CD4-positive, alpha-beta T cell treated with Interleukin-15 for 1 hour (primary cell): ENCODE results near the gene ENPP1.
"Not testable (repeated sequence)": the region's sequence is repeated elsewhere in the genome, so short reads cannot be mapped to it uniquely, and the experiment has no call there.

ENCODE experiments used
- DNase-seq: peaks from one replicate; pipeline ENCODE4 v3.0.0-alpha.2; 2020

The ENPP1 gene

DNA sequence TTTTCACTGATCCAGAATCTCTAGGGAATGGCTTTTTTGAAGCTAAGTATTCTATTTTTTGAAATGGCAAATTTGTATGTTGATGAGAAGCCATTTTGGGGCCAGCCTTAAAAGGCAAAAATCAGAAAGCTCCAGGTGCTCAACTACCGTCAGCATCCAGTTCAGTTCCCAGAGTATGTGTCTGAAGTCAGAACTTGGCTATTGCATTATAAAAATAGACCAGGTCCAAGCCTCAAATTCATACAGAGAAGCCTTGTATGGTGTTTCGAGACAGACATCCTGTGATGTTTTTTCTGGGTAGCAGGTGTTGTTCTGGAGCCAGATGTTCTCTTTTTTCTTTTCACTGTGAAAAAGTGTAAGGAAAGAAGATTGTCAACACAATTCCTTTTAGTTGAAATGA lies 75.2 kb downstream of the ENPP1 start:
- no peak for DNase-seq

GRCh38 chr6:131885237-131885636 lies 77.4 kb downstream of the ENPP1 start:
- DNase-seq: no peak

DNA sequence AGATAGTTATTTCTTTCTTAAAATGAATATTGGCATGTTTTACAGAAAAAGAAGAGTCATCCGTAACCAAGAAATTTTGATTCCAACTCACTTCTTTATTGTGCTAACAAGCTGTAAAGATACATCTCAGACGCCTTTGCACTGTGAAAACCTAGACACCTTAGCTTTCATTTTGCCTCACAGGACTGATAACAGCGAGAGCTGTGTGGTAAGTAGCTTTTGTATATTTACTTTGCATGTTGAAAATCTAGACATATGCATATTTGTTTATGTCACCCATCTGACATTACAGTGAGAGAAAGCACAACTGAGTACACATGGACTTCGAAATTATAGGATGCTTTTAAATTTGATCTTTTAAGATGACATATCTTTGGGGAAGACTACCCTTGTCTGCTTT lies 78.7 kb downstream of the ENPP1 start:
- DNase-seq: no peak

DNA sequence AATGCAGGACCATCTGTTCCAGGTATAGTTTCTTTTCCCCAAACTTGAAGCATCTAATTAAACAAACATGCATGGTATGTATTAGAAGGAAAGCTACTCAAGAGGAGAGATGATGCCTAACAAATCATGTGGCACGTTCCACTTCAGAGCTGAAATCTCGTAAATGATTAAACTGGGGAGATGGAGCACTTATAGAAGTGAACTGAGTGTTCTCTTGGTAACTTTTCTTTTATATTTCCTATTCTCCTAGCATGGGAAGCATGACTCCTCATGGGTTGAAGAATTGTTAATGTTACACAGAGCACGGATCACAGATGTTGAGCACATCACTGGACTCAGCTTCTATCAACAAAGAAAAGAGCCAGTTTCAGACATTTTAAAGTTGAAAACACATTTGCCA lies 82.3 kb downstream of the ENPP1 start:
- no peak for DNase-seq

GRCh38 chr6:131893198-131893597 lies 85.4 kb downstream of the ENPP1 start:
- DNase-seq: no peak

- DNase-seq: no peak
These were observed 86.9 kb downstream of the ENPP1 start for GRCh38 chr6:131894493-131895424.

DNA sequence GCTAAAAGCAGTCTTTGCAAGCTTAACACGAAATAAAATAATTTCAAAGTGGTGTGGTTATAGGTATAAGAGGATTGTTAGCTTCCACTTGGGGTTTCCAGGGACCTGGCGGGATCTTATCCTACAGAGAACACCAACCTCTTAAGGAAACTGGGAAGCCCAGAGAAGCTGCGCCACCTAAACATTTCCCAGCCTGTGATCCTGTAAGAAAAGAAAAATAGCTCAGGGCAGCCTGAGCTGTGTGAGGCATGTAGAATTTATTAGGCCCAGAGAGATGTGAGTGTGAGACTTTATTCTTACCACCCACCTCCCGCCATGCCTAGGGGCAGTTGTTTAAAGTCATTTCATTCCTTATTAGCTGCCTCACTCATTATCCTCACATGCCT lies 89.2 kb downstream of the ENPP1 start:
- no peak for DNase-seq

DNA sequence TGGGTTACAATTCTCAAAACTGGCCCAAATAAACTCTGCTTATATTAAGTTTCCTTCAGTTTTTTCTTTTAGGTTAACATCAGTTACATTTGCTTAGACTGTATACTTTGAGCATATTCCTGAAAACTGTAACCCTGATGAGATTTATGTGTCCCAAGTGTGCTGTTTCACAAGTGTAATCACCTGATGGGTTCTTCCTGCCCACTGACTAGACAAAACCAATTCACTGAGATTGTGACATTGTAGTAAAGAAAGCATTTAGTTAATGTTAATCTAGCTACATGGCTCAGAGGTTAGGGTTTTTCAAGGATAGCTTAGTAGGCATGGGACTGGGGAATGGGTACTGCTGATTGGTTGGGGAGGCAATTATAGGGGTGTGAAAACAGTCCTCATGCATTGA lies 89.8 kb downstream of the ENPP1 start:
- no peak for DNase-seq

- DNase-seq: no peak
These were observed 90.9 kb downstream of the ENPP1 start for GRCh38 chr6:131898718-131899117.

DNA sequence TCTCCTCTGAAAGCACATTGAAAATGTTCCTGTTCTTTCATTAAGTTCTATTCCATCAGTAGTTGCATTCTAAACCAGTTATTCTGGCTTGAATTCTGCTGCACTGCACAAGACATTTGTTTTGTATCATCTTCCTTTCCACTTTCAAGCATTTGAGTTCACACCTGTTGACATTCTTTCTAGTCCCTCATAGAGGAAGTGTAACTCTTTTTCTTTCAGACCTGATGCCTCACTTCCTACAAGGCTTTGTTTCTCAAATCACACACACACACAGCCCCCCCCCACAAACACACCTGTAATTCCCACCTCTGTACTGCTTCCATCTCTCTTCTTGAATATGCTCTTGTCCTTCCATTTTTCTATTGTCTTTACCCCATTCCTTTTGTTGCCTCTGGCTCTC lies 92.4 kb downstream of the ENPP1 start:
- no peak for DNase-seq

DNA sequence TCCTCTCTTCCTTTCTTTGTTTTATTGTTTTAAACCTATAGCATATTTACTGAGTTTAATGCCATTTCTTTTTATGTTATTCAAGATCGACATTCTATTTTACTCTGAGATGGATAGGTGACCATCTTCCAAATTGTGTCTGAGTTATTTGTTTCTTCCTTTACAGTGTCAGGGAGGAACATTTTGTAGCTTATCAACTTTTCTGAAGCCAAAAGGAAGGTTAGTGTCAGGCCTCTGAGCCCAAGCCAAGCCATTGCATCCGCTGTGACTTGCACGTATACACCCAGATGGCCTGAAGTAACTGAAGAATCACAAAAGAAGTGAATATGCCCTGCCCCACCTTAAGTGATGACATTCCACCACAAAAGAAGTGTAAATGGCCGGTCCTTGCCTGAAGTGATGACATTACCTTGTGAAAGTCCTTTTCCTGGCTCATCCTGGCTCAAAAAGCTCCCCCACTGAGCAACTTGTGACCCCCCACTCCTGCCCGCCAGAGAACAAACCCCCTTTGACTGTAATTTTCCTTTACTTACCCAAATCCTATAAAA lies 93.6 kb downstream of the ENPP1 start:
- DNase-seq: not testable (repeated sequence)

DNA sequence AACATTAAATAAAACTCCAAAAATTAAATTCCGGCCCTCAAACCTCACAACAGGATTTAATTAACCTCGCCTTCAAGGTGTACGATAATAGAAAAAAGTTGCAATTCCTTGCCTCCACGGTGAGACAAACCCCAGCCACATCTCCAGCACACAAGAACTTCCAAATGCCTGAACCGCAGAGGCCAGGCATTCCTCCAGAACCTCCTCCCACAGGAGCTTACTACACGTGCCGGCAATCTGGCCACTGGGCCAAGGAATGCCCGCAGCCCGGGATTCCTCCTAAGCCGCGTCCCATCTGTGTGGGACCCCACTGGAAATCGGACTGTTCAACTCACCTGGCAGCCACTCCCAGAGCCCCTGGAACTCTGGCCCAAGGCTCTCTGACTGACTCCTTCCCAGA lies 95.9 kb downstream of the ENPP1 start:
- DNase-seq: not testable (repeated sequence)

DNA sequence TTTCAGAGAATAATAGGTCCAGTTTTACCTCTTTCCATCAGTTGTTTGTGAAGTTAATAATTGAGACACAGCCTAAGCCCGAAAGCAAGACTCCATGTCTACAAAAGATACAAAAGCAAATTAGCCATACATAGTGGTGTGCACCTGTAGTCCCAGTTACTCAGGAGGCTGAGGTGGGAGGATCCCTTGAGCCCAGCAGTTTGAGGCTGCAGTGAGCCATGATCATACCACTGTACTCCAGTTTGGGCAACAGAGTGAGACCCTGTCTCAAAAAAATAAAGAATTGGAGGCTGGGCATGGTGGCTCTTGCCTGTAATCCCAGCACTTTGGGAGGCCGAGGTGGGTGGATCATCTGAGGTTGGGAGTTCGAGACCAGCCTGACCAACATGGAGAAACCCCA lies 101.0 kb downstream of the ENPP1 start:
- not testable (repeated sequence) for DNase-seq

DNA sequence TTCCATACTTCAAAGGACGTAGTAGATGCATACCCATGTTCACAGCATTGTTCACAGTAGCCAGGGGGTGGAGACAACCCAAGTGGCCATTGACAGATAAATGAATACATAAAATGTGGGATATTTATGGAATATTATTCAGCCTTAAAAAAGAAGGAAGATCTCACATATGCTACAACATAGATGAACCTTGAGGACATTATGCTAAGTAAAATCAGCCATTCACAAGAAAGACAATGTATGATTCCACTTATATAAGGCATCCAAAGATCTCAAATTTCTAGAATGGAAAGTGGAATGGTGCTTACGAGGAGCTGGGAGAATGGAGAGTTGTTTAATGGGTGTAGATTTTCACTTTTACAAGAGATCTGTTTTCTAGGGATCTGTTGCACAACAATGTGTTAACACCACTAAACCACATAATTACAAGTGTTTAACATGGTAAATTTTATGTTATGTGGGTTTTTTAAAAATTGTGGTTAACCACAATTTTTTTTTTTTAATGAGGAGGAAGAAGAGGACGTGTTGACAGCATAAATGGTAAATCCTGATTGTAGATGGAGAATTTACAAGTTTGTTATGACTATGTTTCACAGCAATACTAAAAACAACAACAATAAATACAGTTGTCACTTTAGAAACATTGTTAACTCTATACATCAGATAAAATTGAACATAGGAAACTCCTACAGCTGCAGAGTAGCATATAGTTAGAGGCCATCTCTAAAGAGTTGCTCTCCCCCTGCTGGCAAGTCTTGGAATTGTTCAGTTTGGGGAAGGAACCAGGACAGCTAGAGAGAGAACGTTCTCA lies 101.8 kb downstream of the ENPP1 start:
- peak; percentile 45 for DNase-seq

- no peak for DNase-seq
These were observed 102.4 kb downstream of the ENPP1 start for GRCh38 chr6:131910219-131910589.

DNA sequence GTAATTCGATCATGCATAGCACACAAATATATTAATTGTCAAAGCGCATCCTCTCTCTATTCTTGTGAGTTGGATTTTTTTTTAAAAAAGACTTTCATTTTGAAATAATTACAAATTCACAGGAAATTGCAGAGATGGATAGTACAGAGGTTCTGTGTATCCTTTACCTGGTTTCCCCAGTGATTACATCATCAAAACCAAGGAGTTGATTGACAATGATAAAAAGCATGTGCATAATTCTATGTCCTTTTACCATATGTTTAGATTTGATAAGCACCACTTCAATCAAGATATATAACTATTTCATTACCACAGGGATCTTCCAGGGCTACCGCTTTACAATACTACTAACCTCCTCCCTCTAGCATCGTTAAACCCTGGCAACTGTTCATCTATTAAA lies 103.1 kb downstream of the ENPP1 start:
- DNase-seq: no peak

DNA sequence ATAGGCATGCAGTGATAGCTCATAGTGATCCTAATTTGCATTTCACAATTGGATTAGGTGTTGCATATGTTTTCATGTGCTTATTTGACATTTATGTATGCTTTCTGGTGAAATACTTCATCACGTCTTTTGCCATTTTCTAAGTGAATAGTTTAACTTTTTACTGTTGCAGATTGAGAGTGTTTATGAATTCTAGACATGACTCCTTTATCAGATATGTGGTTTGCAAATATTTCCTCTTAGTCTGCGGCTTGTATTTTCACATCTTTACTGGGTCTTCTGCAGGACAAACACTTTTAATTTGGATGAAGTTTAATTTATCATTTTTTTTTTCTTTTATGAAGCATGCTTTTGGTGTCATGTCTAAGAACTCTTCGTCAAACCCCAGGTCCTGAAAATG lies 104.1 kb downstream of the ENPP1 start:
- DNase-seq: no peak

DNA sequence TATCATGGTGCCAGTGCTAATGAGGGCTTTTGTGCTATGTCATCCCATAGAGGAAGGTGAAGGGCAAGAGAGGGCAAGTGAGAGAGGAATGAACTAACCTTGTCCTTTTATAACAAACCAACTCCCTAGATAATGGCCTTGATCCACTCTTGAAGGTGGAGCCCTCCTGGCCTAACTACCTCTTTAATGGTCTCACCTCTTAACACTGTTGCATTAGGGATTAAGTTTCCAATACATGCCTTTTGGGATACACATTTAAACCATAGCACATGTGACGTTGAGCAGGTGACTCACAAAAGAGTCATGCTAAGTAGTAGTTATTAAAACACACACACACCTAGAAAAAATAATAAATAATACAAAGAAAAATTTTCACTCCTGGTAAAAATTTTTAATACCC lies 106.4 kb downstream of the ENPP1 start:
- no peak for DNase-seq

DNA sequence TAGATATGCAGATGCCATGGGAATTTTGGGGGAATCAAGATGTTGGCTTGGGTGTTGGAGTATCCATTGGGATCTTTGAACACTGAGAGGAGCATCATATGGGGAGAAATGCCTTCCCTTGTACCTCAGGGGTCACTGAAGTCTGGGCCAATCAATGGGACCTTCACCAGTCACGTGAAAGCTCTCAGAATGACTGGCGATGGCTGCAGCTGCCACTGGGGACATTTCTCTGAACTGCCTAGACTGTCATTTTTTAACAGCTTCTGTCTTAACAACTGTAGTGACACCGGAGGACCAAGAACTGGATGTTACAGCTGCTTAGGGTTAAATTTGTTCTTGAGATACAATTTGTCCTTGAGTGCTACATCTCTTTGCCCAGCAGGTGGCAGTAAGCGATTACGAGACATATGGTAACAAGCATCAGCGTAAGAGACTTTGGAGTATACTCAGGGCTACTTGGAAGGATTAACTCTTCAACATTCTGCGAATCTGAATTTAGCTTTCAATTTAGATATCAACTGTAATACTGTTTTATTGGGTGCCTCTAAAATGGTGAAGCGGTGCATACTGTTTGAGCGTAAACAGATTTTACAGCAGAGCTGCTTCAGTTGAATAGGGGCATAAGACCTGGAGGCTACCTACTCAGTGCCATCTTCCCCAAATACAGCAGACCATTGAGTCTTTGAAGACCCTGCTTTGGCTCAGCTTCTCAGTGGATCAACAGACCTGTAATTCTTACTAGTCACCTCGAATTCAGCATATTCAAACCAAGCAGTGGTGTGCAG lies 107.3 kb downstream of the ENPP1 start:
- DNase-seq: peak; percentile 23

GRCh38 chr6:131916091-131916796 lies 108.4 kb downstream of the ENPP1 start:
- not testable (repeated sequence) for DNase-seq

- DNase-seq: no peak
These were observed 109.0 kb downstream of the ENPP1 start for GRCh38 chr6:131916847-131917246.

- no peak for DNase-seq
These were observed 109.5 kb downstream of the ENPP1 start for GRCh38 chr6:131917318-131917717.
